ENCODE data around the gene ARHGEF9. TPM values are rescaled to one million over a fixed set of nuclear protein-coding genes. Genes with fewer than 3 reads are reported as not detected.

ARHGEF9 gene
- total RNA-seq, 2 donors from 2014 or later: 29.3 to 40.8 TPM

DNA sequence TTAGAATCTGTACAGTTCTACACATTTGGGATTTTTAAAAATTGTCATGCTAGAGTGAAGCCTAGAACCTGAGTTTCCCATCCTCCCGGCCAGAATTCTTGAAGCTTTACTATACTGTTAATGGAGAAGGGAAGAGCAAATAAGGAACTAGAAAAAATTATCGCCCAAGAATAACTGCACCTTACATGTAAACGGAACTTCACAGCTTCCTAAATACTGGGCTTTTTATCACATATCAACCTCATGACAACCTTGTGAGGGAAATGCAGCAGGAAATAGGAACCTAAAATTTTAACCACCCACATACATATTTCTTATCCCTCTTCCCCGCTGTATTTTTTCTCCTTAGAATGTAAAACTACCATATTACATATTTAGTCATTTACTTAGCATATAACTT, 19.3 kb downstream of the ARHGEF9 start:
- Histone ChIP-seq H3K4me1 (no peaks in the 10 kb centered on the region), H3K9ac (ENCODE audit: low read depth in 2 of 2, low read length in 2 of 2) (no peak overlapping the region), H3K27ac (no peak overlapping the region), H3K27me3 (no peaks in the 10 kb centered on the region), H3K36me3 (no peaks in the 10 kb centered on the region), H3K9me3 (no peaks in the 10 kb centered on the region), H3K4me3 (no peak overlapping the region)
- DNase-seq: no peak
- intact Hi-C loops (cut with DNase I): no loop called here
- TF ChIP-seq, protein P1, sequence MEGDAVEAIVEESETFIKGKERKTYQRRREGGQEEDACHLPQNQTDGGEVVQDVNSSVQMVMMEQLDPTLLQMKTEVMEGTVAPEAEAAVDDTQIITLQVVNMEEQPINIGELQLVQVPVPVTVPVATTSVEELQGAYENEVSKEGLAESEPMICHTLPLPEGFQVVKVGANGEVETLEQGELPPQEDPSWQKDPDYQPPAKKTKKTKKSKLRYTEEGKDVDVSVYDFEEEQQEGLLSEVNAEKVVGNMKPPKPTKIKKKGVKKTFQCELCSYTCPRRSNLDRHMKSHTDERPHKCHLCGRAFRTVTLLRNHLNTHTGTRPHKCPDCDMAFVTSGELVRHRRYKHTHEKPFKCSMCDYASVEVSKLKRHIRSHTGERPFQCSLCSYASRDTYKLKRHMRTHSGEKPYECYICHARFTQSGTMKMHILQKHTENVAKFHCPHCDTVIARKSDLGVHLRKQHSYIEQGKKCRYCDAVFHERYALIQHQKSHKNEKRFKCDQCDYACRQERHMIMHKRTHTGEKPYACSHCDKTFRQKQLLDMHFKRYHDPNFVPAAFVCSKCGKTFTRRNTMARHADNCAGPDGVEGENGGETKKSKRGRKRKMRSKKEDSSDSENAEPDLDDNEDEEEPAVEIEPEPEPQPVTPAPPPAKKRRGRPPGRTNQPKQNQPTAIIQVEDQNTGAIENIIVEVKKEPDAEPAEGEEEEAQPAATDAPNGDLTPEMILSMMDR (IDR thresholded peaks at IDR 0.05): no peak

- no peak for DNase-seq
- no peaks in the 10 kb centered on the region for H3K9me3 ChIP-seq
- intact Hi-C loops (cut with DNase I): no loop called here
- H3K27me3 ChIP-seq: no peaks in the 10 kb centered on the region
- TF ChIP-seq, protein P1 (IDR thresholded peaks at IDR 0.05): no peak
- H3K36me3 ChIP-seq: no peaks in the 10 kb centered on the region
- no peak overlapping the region for H3K4me3 ChIP-seq
- H3K9ac ChIP-seq (ENCODE audit: low read depth in 2 of 2, low read length in 2 of 2): no peak overlapping the region
- H3K4me1 ChIP-seq: no peaks in the 10 kb centered on the region
- H3K27ac ChIP-seq: no peak overlapping the region
These were observed 20.1 kb downstream of the ARHGEF9 start for GRCh38 chrX:63764946-63765345.

DNA sequence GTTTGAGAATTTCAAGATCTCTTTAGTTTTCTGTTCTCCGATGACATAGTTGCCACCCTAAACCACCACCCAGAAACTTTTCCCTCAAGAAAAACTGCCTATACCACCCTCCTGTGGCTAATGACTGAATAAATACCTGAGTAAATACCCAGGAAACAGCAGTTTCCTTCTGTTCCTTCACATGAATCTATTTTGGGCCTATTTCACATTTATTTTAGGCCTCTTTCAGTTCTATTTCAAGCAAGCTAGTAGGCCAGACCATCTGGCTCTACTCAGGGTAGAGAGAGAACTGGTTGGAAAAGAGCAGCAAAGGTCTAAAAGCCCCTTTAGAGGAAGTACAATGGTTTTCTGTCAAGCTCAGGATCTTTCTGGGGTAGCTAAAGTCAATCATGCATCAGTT, 23.4 kb downstream of the ARHGEF9 start:
- Histone ChIP-seq H3K4me1 (no peaks in the 10 kb centered on the region), H3K27me3 (no peaks in the 10 kb centered on the region), H3K27ac (no peak overlapping the region), H3K4me3 (no peak overlapping the region), H3K36me3 (no peaks in the 10 kb centered on the region), H3K9me3 (no peaks in the 10 kb centered on the region), H3K9ac (ENCODE audit: low read depth in 2 of 2, low read length in 2 of 2) (no peak overlapping the region)
- no peak for DNase-seq
- TF ChIP-seq, protein P1 (IDR thresholded peaks at IDR 0.05): no peak
- intact Hi-C loops (cut with DNase I): no loop called here

- Histone ChIP-seq H3K4me1 (no peaks in the 10 kb centered on the region), H3K9me3 (no peaks in the 10 kb centered on the region), H3K27me3 (no peaks in the 10 kb centered on the region), H3K9ac (ENCODE audit: low read depth in 2 of 2, low read length in 2 of 2) (no peak overlapping the region), H3K4me3 (no peak overlapping the region), H3K27ac (no peak overlapping the region), H3K36me3 (no peaks in the 10 kb centered on the region)
- TF ChIP-seq, protein P1 (IDR thresholded peaks at IDR 0.05): no peak
- intact Hi-C loops (cut with DNase I): no loop called here
- no peak for DNase-seq
These were observed 27.0 kb downstream of the ARHGEF9 start for GRCh38 chrX:63758011-63758410.

- Histone ChIP-seq H3K9ac (ENCODE audit: low read depth in 2 of 2, low read length in 2 of 2) (peak overlapping the region in 1 of 2 donors; percentile 72), H3K4me1 (no peaks in the 10 kb centered on the region), H3K4me3 (no peak overlapping the region), H3K27me3 (no peaks in the 10 kb centered on the region), H3K9me3 (no peaks in the 10 kb centered on the region), H3K27ac (peak overlapping the region; percentile 90), H3K36me3 (no peaks in the 10 kb centered on the region)
- TF ChIP-seq, protein P1 (IDR thresholded peaks at IDR 0.05): no peak
- DNase-seq: no peak
- intact Hi-C loops (cut with DNase I): no loop called here
These were observed 29.1 kb downstream of the ARHGEF9 start for GRCh38 chrX:63755892-63756291.
